WTC11 (cell line): Measurements from ENCODE around the gene CGREF1.

Experiments
- CTCF ChIP-seq: fragments of 200-600 bp; IDR thresholded peaks from 2 replicates; pipeline ENCODE4 v1.8.0; 2022; ENCODE audit warnings: antibody characterized with exemption
- E2F1 ChIP-seq: sonication (generic); formaldehyde crosslinking; IDR thresholded peaks from 2 replicates; pipeline ENCODE4 v1.8.0; 2022; ENCODE audit warnings: mild to moderate bottlenecking, missing genetic modification reagents
- MAX ChIP-seq: sonication (generic); formaldehyde crosslinking; IDR thresholded peaks from 2 replicates; pipeline ENCODE4 v1.8.0; 2022; ENCODE audit warnings: mild to moderate bottlenecking, missing genetic modification reagents
- MLX ChIP-seq: sonication (generic); formaldehyde crosslinking; IDR thresholded peaks from 2 replicates; pipeline ENCODE4 v1.8.1; 2023; ENCODE audit warnings: mild to moderate bottlenecking, missing genetic modification reagents, moderate library complexity
- TCF7 ChIP-seq: sonication (generic); formaldehyde crosslinking; IDR thresholded peaks from 2 replicates; pipeline ENCODE4 v1.8.0; 2022; ENCODE audit warnings: mild to moderate bottlenecking, low read depth, missing genetic modification reagents, moderate library complexity
- ZBTB43 ChIP-seq: sonication (generic); formaldehyde crosslinking; IDR thresholded peaks from 2 replicates; pipeline ENCODE4 v1.8.1; 2023; ENCODE audit warnings: mild to moderate bottlenecking, missing genetic modification reagents

- no peak for TF ChIP-seq MLX
- no peak for TF ChIP-seq ZBTB43 (CRISPR knock-in tag)
- no peak for TF ChIP-seq MAX (CRISPR knock-in tag)
- no peak for TF ChIP-seq CTCF
- TF ChIP-seq E2F1 (CRISPR knock-in tag): no peak
- TF ChIP-seq TCF7: no peak
Observed at GRCh38 chr2:27080140-27080469, 38.8 kb downstream of the CGREF1 start.
